ENCODE measurements around the gene PLLP. TPM values are rescaled to one million over a fixed set of nuclear protein-coding genes. Genes with fewer than 3 reads are reported as not detected.
A peak's percentile ranks its signal among the peaks of the same experiment; 100 is the strongest.

PLLP gene
- total and polyA plus RNA-seq, 10 of the 15 experiments (the other 5 are each of a cell fraction or from before 2014, with no cell fraction given), result 0.21 to 5.8 (median 0.67) TPM

GRCh38 chr16:57300387-57301125 is 16.1 kb upstream of the PLLP start (continued):
- TF ChIP-seq ZBTB40 (IDR thresholded peaks at IDR 0.05; ENCODE audit: borderline replicate concordance), result peak; percentile 87
- 0 out of 2 replicates have a peak, but pooled peaks have one; percentile 57 for TF ChIP-seq ASH2L (IDR thresholded peaks at IDR 0.05; ENCODE audit: borderline replicate concordance, low read depth)
- no peak for TF ChIP-seq SMAD5 (IDR thresholded peaks at IDR 0.05; ENCODE audit: low read depth)
- peak; percentile 85 for TF ChIP-seq HDGF (IDR thresholded peaks at IDR 0.05)
- peak; percentile 98 for TF ChIP-seq TARDBP (IDR thresholded peaks at IDR 0.05; ENCODE audit: borderline replicate concordance)
- no peak for TF ChIP-seq ZBTB4 (CRISPR knock-in tag; IDR thresholded peaks at IDR 0.05)
- TF ChIP-seq ZNF274 (IDR thresholded peaks at IDR 0.05; ENCODE audit: insufficient read depth, insufficient read length), result no peak
- TF ChIP-seq YBX1 (IDR thresholded peaks at IDR 0.05), result no peak
- TF ChIP-seq NR2C1 (IDR thresholded peaks at IDR 0.05), result no peak
- peak; percentile 56; the same call in 1 of the 2 replicates for TF ChIP-seq ZBED1 (IDR thresholded peaks at IDR 0.05; ENCODE audit: borderline replicate concordance)
- peak; percentile 94 for TF ChIP-seq KLF5 (IDR thresholded peaks at IDR 0.05; ENCODE audit: partially characterized antibody)
- TF ChIP-seq USF2 (IDR thresholded peaks at IDR 0.05; ENCODE audit: borderline replicate concordance, low read depth, low read length), result no peak
- peak; percentile 93 for TF ChIP-seq TBL1XR1 (IDR thresholded peaks at IDR 0.05; ENCODE audit: low read depth, low read length)
- TF ChIP-seq BCL11A (IDR thresholded peaks at IDR 0.05; ENCODE audit: low read depth, low read length), result 0 out of 2 replicates have a peak, but pooled peaks have one; percentile 39
- no peak for TF ChIP-seq SIN3A (IDR thresholded peaks at IDR 0.05; ENCODE audit: low read depth, low read length)
- 0 out of 2 replicates have a peak, but pooled peaks have one; percentile 38 for TF ChIP-seq ZNF384 (IDR thresholded peaks at IDR 0.05; ENCODE audit: borderline replicate concordance, low read depth, low read length)
- TF ChIP-seq POLR2AphosphoS5 (IDR thresholded peaks at IDR 0.05; ENCODE audit: low read length), result no peak
- TF ChIP-seq EP300 (IDR thresholded peaks at IDR 0.05; ENCODE audit: borderline replicate concordance in 1 of 2, control insufficient read depth in 1 of 2, low read depth in 2 of 2, low read length in 2 of 2), result peak in 1 of 2 experiments; percentile 83; a peak in 1 of 4 replicates
- no peak for TF ChIP-seq MXI1 (IDR thresholded peaks at IDR 0.05; ENCODE audit: low read depth, low read length)
- peak; percentile 97 for TF ChIP-seq ZNF207 (IDR thresholded peaks at IDR 0.05; ENCODE audit: borderline replicate concordance)
- no peak for TF ChIP-seq SPI1 (IDR thresholded peaks at IDR 0.05; ENCODE audit: borderline replicate concordance, insufficient read depth, low read depth, low read length)
- peak; percentile 82 for TF ChIP-seq IRF4 (IDR thresholded peaks at IDR 0.05; ENCODE audit: low read depth, low read length)
- TF ChIP-seq WRNIP1 (IDR thresholded peaks at IDR 0.05; ENCODE audit: borderline replicate concordance, low read depth, low read length), result 0 out of 2 replicates have a peak, but pooled peaks have one; percentile 89
